Erythroblast (primary cell): ENCODE measurements around the gene UBE2S.
"Not testable (repeated sequence)": the region's sequence is repeated elsewhere in the genome, so short reads cannot be mapped to it uniquely, and the experiment has no call there.

ENCODE experiments used
- GATA1 ChIP-seq: IDR thresholded peaks from 2 replicates; pipeline ENCODE4 v1.6.1; 2011; ENCODE audit warnings: low read depth, mild to moderate bottlenecking, control low read depth, low read length, moderate library complexity
- POLR2A ChIP-seq: IDR thresholded peaks from 2 replicates; pipeline ENCODE4 v1.6.1; 2011; ENCODE audit warnings: mild to moderate bottlenecking, low read length

DNA sequence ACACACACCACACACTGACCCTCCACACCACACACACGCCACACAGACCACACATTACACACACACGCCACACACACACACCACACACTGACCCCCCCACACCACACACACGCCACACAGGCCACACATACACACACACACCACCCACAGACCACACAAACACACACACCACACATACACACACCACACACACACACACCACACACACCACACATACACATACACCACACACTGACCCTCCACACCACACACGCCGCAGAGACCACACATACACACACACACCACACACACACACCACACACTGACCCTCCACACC lies 40.5 kb upstream of the UBE2S start:
- not testable (repeated sequence) for TF ChIP-seq GATA1, POLR2A
